HG02852 (cell line): ENCODE results near the gene CNOT6L.
"Not testable (repeated sequence)": the region's sequence is repeated elsewhere in the genome, so short reads cannot be mapped to it uniquely, and the experiment has no call there.

Experiments
- ATAC-seq: cut with Tn5 transposase; IDR thresholded peaks from one replicate; pipeline ENCODE4 v1.9.1; 2021; ENCODE audit warnings: mild to moderate bottlenecking, moderate library complexity; ENCODE audit not compliant: unreplicated experiment

Gene CNOT6L

DNA sequence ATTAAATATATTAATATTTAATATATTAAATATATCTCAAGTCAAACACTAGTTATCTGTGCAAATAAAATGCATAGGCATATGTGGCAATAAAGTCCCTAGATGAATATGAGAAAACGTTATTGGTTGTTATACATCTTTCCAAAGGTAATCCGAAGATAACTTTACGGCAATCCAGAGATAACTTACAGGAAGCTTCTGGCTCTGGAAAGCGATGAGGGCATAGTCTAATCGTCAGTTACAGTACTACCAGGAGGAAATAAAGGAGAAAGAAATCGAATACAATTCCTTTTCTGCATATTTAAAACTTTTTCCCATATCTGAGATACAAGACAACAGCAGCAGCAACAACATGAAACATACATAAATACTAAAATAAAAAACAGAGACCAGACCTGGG is 35.3 kb downstream of the CNOT6L start:
- ATAC-seq = no peak

DNA sequence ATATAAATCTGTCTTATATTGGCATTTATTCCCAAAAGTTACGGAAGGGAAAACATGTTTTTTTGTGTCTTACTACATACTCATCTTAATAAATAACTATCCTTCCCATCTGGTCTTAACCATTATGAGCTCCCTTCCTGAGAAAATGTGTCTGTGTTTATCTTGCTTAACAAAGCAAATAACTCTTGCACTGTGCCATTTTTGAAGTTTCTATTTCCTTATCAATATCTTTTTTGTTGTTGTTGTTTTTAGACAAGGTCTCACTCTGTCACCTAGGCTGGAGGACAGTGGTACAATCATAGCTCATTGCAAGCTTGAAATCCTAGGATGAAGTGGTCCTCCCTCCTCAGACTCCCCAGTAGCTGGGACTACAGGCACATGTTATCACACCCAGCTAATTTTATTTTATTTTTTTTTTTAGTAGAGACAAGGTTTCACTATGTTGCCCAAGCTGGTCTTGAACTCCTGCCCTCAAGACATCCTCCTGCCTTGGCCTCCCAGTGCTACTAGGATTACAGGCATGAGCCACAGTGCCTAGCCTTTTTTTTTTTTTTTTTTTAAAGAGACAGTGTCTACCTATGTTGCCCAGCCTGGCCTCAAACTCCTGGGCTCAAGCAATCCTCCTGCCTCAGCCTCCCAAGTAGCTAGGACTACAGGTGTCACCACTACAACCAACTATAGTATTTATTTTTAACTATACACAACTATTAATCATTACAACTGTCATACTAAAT is 36.9 kb downstream of the CNOT6L start:
- no peak for ATAC-seq

- ATAC-seq = not testable (repeated sequence)
These were observed 38.4 kb downstream of the CNOT6L start for GRCh38 chr4:77780762-77781161.

GRCh38 chr4:77777135-77777807 is 41.9 kb downstream of the CNOT6L start:
- ATAC-seq = no peak

- no peak for ATAC-seq
These were observed 42.7 kb downstream of the CNOT6L start for GRCh38 chr4:77776182-77777134.

DNA sequence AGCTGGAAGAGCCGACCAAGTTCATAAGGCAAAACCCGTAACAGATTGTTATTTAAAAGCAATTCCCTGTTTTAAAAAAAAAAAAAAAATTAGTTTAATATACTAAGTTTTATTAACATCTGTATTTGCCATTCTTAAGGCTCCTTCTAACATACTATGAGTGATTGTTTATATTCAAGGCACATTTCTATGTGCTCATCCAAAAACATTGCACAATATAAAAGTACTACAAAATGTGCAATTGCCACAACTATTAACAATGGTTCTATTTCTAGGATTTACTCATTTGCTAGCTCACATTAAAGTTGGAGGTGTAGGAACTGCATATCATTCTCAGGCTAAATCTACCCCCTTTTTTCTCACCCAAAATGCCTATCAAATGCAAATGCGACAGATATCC is 46.1 kb downstream of the CNOT6L start:
- no peak for ATAC-seq

GRCh38 chr4:77771566-77771965 is 47.6 kb downstream of the CNOT6L start:
- no peak for ATAC-seq

- no peak for ATAC-seq
These were observed 53.4 kb downstream of the CNOT6L start for GRCh38 chr4:77765720-77766119.

DNA sequence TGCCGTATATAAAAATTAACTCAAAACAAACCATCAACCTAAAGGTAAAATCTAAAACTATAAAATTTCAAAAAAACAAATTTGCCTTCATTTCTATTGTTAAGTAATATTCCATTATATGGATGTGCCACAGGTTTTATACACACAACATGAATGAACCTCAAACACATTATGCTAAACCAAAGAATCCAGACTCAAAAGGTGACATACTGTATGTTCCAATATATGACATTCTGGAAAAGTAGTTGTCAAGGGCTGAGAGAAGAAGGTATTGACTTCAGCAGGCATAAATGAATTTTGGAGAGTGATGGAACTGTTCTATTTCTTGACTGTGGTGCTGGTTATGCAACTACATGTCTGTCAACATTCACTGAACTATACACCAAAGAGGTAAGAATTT is 56.6 kb downstream of the CNOT6L start:
- no peak for ATAC-seq

DNA sequence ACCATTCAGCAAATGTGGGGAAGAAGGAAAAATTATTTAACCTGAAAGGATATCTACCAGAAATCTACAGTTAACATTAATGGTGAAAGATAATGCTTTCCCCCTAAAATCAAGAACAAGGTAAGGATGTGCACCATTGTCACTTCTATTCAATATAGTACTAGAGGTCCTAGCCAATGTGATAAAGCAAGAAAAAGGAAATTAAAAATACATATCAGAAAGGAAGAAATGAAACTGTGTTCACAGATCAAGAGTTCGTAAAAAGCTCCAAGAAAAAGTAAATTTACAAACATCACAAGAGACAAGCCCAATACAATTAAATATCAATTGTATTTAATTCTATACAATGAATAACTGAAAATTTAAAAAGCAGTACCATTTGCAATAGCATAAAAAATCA is 57.6 kb downstream of the CNOT6L start:
- ATAC-seq = no peak

DNA sequence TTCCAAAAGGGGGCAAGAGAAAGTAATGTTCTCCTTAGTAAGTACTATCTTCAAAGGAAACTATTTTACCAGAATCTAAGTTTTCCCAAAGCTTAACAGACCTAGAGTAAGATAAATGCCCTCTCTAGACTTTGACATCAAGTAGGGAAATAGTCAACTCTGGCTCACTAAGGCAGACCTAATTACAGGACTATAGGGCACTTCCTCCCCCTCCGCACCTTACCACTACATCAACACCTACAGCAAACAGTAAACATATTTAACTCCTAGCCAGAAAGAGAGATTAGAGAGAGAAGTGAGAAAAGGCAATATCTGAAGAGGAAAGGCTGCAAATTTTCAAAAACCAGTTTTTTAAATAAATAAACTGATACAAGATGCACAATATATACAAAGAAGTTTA is 60.4 kb downstream of the CNOT6L start:
- no peak for ATAC-seq

DNA sequence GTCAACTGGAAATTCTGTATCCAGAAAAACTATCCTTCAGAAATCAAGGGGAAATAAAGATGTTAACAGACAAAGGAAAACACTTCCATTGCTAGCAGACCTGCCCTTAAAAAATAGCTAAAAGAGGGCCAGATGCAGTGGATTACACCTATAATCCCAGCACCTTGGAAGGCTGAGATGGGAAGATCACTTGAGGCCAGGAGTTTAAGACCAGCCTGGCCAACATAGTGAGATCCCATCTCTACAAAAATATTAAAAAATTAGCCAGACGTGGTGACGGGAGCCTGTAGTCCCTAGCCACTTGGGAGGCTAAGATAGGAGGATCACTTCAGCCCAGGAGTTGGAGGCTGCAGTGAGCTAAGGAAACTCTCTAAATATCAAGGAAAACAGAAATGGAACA is 67.4 kb downstream of the CNOT6L start:
- ATAC-seq = no peak

GRCh38 chr4:77745792-77746191 is 73.4 kb downstream of the CNOT6L start:
- ATAC-seq = no peak

GRCh38 chr4:77742054-77742453 is 77.1 kb downstream of the CNOT6L start:
- ATAC-seq = no peak

GRCh38 chr4:77740480-77740879 is 78.7 kb downstream of the CNOT6L start:
- ATAC-seq = no peak

- peak; percentile 93 for ATAC-seq
These were observed 84.2 kb downstream of the CNOT6L start for GRCh38 chr4:77734928-77735327.

GRCh38 chr4:77731656-77732055 is 87.5 kb downstream of the CNOT6L start:
- ATAC-seq = no peak

GRCh38 chr4:77728420-77728819 is 90.7 kb downstream of the CNOT6L start:
- ATAC-seq = no peak

GRCh38 chr4:77721073-77721472 is 98.1 kb downstream of the CNOT6L start:
- no peak for ATAC-seq

DNA sequence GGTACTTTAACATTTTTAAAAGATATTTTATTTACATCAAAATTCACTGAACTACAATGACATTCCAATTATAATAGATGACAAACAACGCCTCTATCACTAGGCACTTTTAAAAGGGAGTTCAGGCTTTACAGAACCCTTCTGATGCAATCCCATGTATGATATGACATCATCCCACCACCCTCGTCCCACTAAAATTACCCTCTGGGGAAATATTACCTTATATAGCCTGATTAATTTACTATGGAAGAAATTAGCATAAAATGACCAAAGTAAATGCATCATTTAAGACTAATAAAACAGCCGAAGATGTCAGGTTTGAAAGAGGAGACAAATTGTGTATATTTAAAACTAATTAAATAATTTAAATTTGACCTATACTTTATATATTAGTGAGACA is 100.7 kb downstream of the CNOT6L start:
- ATAC-seq = not testable (repeated sequence)
